ENCODE results near the gene SMIM5.
"Not testable (repeated sequence)": the region's sequence is repeated elsewhere in the genome, so short reads cannot be mapped to it uniquely, and the experiment has no call there.

Gene SMIM5

GRCh38 chr17:75632863-75633485 is at the start of gene SMIM5:
SMIM5 (plus strand) TSS chr17:75633434; CDS start chr17:75640202, 6,768 bp downstream.
- peak; percentile 57 to 69 for DNase-seq (ENCODE audit: low read depth in 2 of 2, low spot score in 1 of 2)

GRCh38 chr17:75584849-75585175 is 48.4 kb upstream of the SMIM5 start:
- no peak for DNase-seq (ENCODE audit: low read depth in 2 of 2, low spot score in 1 of 2)

- peak; percentile 19 to 55 for DNase-seq (ENCODE audit: low read depth in 2 of 2, low spot score in 1 of 2)
These were observed 45.3 kb upstream of the SMIM5 start, which contains the start of gene MYO15B for GRCh38 chr17:75587675-75588595. MYO15B (plus strand) TSS chr17:75587800; CDS start chr17:75588058, 258 bp downstream.

- no peak for DNase-seq (ENCODE audit: low read depth in 2 of 2, low spot score in 1 of 2)
These were observed 44.6 kb upstream of the SMIM5 start for GRCh38 chr17:75588596-75589011.

GRCh38 chr17:75589012-75589918 is 44.0 kb upstream of the SMIM5 start:
- peak; percentile 84 to 96 for DNase-seq (ENCODE audit: low read depth in 2 of 2, low spot score in 1 of 2)

- DNase-seq (ENCODE audit: low read depth in 2 of 2, low spot score in 1 of 2) = no peak
These were observed 43.3 kb upstream of the SMIM5 start for GRCh38 chr17:75589919-75590303.

GRCh38 chr17:75590314-75590761 is 42.9 kb upstream of the SMIM5 start:
- DNase-seq (ENCODE audit: low read depth in 2 of 2, low spot score in 1 of 2) = no peak

- DNase-seq (ENCODE audit: low read depth in 2 of 2, low spot score in 1 of 2) = no peak
These were observed 42.1 kb upstream of the SMIM5 start for GRCh38 chr17:75590849-75591721.

GRCh38 chr17:75591722-75592302 is 41.4 kb upstream of the SMIM5 start:
- DNase-seq (ENCODE audit: low read depth in 2 of 2, low spot score in 1 of 2) = no peak

GRCh38 chr17:75592348-75593020 is 40.8 kb upstream of the SMIM5 start:
- no peak for DNase-seq (ENCODE audit: low read depth in 2 of 2, low spot score in 1 of 2)

GRCh38 chr17:75593430-75593829 is 39.8 kb upstream of the SMIM5 start:
- not testable (repeated sequence) for DNase-seq (ENCODE audit: low read depth in 2 of 2, low spot score in 1 of 2)

- no peak for DNase-seq (ENCODE audit: low read depth in 2 of 2, low spot score in 1 of 2)
These were observed 38.5 kb upstream of the SMIM5 start for GRCh38 chr17:75594499-75595283.

- DNase-seq (ENCODE audit: low read depth in 2 of 2, low spot score in 1 of 2) = no peak
These were observed 37.8 kb upstream of the SMIM5 start for GRCh38 chr17:75595284-75595919.

GRCh38 chr17:75595920-75596313 is 37.3 kb upstream of the SMIM5 start:
- DNase-seq (ENCODE audit: low read depth in 2 of 2, low spot score in 1 of 2) = no peak

- DNase-seq (ENCODE audit: low read depth in 2 of 2, low spot score in 1 of 2) = no peak
These were observed 36.7 kb upstream of the SMIM5 start for GRCh38 chr17:75596320-75597087.

- DNase-seq (ENCODE audit: low read depth in 2 of 2, low spot score in 1 of 2) = peak in 1 of 2 donors; percentile 35
These were observed 31.9 kb upstream of the SMIM5 start for GRCh38 chr17:75601057-75601987.

All from stimulated activated CD8-positive, alpha-beta memory T cell treated with anti-CD3 and anti-CD28 coated beads, Interleukin-4, amount 100 ng/mL, for 4 hours (primary cell).